Upper lobe of right lung (tissue), 1 donor: ENCODE results near the gene SLC38A8. TPM values are rescaled to one million over a fixed set of nuclear protein-coding genes. Genes with fewer than 3 reads are reported as not detected.

Source experiments
- ATAC-seq: fragments of 200-7000 bp; cut with Tn5 transposase; one replicate; pipeline ENCODE4 v1.9.1; 2020; ENCODE audit warnings: mild to moderate bottlenecking, moderate library complexity
- DNase-seq: peaks from one replicate; pipeline ENCODE4 v3.0.0-alpha.2; 2020
- H3K27ac ChIP-seq: fragments of 200-600 bp; one replicate; pipeline ENCODE4 v1.8.0; 2022
- H3K27me3 ChIP-seq: fragments of 200-600 bp; one replicate; pipeline ENCODE4 v1.8.0; 2022; ENCODE audit warnings: mild to moderate bottlenecking
- H3K36me3 ChIP-seq: fragments of 200-600 bp; one replicate; pipeline ENCODE4 v1.8.0; 2022
- H3K4me1 ChIP-seq: fragments of 200-600 bp; one replicate; pipeline ENCODE4 v1.8.0; 2022
- H3K4me3 ChIP-seq: fragments of 200-600 bp; one replicate; pipeline ENCODE4 v1.8.0; 2022; ENCODE audit warnings: mild to moderate bottlenecking
- H3K9me3 ChIP-seq: fragments of 200-600 bp; one replicate; pipeline ENCODE4 v1.8.0; 2022
- CTCF ChIP-seq: fragments of 200-600 bp; IDR thresholded peaks from one replicate; pipeline ENCODE4 v1.8.0; 2022; ENCODE audit warnings: antibody characterized with exemption
- intact Hi-C: fragments of 100-400 bp; cut with DNase I; formaldehyde crosslinking; loops from one replicate; pipeline ENCODE4 v1.11.0; 2022
- total RNA-seq: library from RNA; stranded (reverse); fragmentation: NEBNext Ultra II Directional; extraction: Animal tissue kit (Norgen Biotek cat#: 25700); gene quantifications from one replicate; pipeline ENCODE4 v1.2.1, GENCODE V29; 2021
- donor health status: DM: no; HTN: yes; CAD: no; lungs with severe emphysema.

Gene SLC38A8
- total RNA-seq, 1 donor from 2014 or later, result not detected

DNA sequence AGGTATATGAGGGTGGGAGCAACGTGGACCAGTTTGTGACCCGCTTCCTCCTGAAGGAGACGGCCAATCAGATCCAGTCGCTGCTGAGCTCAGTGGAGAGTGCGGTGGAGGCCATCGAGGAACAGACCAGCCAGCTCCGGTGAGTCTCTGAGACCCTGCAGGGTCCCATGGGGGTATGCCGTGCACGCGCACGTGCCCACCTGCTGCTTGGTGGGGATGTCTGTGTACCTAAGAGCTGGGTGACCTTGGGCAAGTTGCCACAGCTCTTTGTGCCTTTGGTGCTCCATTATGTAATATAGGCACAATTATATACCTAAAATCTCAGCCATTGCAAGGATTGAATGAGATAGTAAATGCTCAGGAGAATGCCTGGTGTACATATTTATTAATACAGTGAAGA, 52.1 kb downstream of the SLC38A8 start:
- Histone ChIP-seq H3K4me1 (no peaks in the 10 kb centered on the region), H3K27me3 (peaks cover 3% of the 10 kb centered on the region), H3K9me3 (no peaks in the 10 kb centered on the region), H3K27ac (no peak overlapping the region), H3K36me3 (no peaks in the 10 kb centered on the region), H3K4me3 (no peak overlapping the region)
- ATAC-seq (no peak), DNase-seq (no peak)
- intact Hi-C loops, result no loop called here
- no peak for TF ChIP-seq CTCF

DNA sequence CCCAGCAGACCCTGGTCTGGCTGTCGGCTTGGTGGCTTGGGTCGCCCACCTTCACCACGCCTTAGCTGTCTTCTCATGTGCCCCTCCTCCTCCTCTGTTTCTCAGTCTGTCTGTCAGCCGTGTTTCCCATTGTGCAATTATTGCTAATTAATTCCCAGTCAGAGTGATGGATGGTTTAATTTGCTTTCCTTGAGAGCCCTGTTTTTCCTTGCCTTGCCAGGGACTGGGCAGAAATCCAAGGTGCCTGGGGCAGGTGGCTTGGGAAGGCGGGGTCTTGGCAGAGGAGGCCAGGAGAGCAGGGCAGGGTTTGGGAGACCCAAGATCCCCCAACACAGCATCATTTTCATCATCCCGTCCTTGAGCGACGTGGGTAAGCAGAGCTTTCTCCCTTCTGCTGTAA, 53.3 kb downstream of the SLC38A8 start:
- no peak for TF ChIP-seq CTCF
- H3K27me3 ChIP-seq, result peaks cover 3% of the 10 kb centered on the region
- H3K4me1 ChIP-seq, result no peaks in the 10 kb centered on the region
- no peaks in the 10 kb centered on the region for H3K9me3 ChIP-seq
- no peak overlapping the region for H3K27ac ChIP-seq
- intact Hi-C loops, result no loop called here
- ATAC-seq (no peak), DNase-seq (no peak)
- no peak overlapping the region for H3K4me3 ChIP-seq
- H3K36me3 ChIP-seq, result no peaks in the 10 kb centered on the region

DNA sequence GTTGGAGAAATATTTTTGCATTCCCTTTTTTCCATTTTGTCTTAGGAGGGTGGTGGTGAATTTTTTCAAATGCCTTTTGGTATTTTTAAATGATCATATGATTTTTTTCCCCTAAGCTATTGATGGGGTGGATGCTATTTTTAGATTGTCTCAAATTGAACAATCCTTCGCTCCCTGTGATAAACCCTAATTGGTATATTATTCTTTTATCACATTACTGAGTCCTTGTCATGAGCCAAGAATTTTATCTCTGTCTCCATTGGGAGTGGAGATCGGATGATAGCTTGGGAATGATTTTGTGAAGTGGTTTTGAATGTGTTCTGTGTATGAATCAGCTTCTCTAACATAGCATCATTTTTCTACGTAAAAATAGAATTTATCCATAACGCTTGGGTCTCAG, 59.1 kb downstream of the SLC38A8 start:
- intact Hi-C loops, result no loop called here
- TF ChIP-seq CTCF, result no peak

GRCh38 chr16:83981799-83982198, 60.8 kb downstream of the SLC38A8 start:
- no peaks in the 10 kb centered on the region for H3K9me3 ChIP-seq
- intact Hi-C loops, result no loop called here
- DNase-seq (no peak), ATAC-seq (no peak)
- H3K4me3 ChIP-seq, result no peak overlapping the region
- H3K27ac ChIP-seq, result no peak overlapping the region
- no peaks in the 10 kb centered on the region for H3K27me3 ChIP-seq
- H3K4me1 ChIP-seq, result no peaks in the 10 kb centered on the region
- no peak for TF ChIP-seq CTCF
- no peaks in the 10 kb centered on the region for H3K36me3 ChIP-seq

More for the DNA sequence above, 59.1 kb downstream of the SLC38A8 start:
- H3K36me3 ChIP-seq, result no peaks in the 10 kb centered on the region
- no peak overlapping the region for H3K4me3 ChIP-seq
- H3K4me1 ChIP-seq, result no peaks in the 10 kb centered on the region
- no peak overlapping the region for H3K27ac ChIP-seq
- no peaks in the 10 kb centered on the region for H3K9me3 ChIP-seq
- H3K27me3 ChIP-seq, result no peaks in the 10 kb centered on the region
- ATAC-seq (no peak), DNase-seq (no peak)

DNA sequence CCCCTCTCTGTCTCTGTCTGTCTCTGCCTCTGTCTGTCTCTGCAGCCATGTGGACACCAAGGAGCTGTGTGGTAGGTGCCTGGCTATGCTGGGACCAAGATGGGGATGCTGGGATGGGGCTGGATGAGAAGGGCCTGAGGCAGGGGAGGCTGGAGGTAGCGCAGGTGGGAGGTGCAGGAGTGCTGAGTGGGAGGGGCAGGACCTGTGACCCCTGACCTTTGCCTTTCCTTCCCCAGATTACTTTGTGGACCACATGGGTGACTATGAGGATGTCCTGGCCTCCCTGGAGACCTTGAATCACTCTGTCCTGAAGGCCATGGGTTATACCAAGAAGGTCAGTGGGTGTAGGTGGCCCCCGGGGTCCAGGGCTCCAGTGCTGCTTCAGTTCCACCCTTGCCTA, 61.8 kb downstream of the SLC38A8 start:
- Histone ChIP-seq H3K4me1 (no peaks in the 10 kb centered on the region), H3K9me3 (no peaks in the 10 kb centered on the region), H3K4me3 (no peak overlapping the region), H3K27me3 (no peaks in the 10 kb centered on the region), H3K36me3 (no peaks in the 10 kb centered on the region), H3K27ac (no peak overlapping the region)
- ATAC-seq (peak; percentile 11), DNase-seq (no peak)
- no peak for TF ChIP-seq CTCF
- intact Hi-C loops, result no loop called here

GRCh38 chr16:83979441-83979840, 63.2 kb downstream of the SLC38A8 start:
- Histone ChIP-seq H3K4me1 (no peaks in the 10 kb centered on the region), H3K9me3 (no peaks in the 10 kb centered on the region), H3K27ac (no peak overlapping the region), H3K27me3 (no peaks in the 10 kb centered on the region), H3K4me3 (no peak overlapping the region), H3K36me3 (no peaks in the 10 kb centered on the region)
- ATAC-seq, result no peak
- intact Hi-C loops, result no loop called here
- DNase-seq, result no peak
- TF ChIP-seq CTCF, result no peak
